ENCODE data around the gene SOX6.

- no peak for TF ChIP-seq CTCF (optimal IDR thresholded peaks at IDR 0.05 in 1 of 3, IDR thresholded peaks at IDR 0.05 in 1 of 3, conservative IDR thresholded peaks at IDR 0.05 in 1 of 3; ENCODE audit: extremely low read depth in 1 of 3, insufficient read depth in 2 of 3, low read length in 3 of 3)
- no peak for TF ChIP-seq EZH2 (IDR thresholded peaks at IDR 0.05; ENCODE audit: low read length)
These were observed 241.1 kb downstream of the SOX6 start for GRCh38 chr11:16114978-16115871.

All from keratinocyte (primary cell).